GM19455 (cell line): ENCODE results near the gene NTF4.
"Not testable (repeated sequence)": the region's sequence is repeated elsewhere in the genome, so short reads cannot be mapped to it uniquely, and the experiment has no call there.

ENCODE experiments used
- ATAC-seq: cut with Tn5 transposase; IDR thresholded peaks from one replicate; pipeline ENCODE4 v1.9.1; 2021; ENCODE audit not compliant: unreplicated experiment

The NTF4 gene

GRCh38 chr19:49057636-49058234, 6.9 kb downstream of the NTF4 start, which contains the start of gene CGB7:
Gene CGB7, minus strand, starts transcription at chr19:49057749. Its CDS starts 2,374 bp downstream, at chr19:49055375.
- no peak for ATAC-seq

- not testable (repeated sequence) for ATAC-seq
Measured at GRCh38 chr19:49056902-49057596, 7.6 kb downstream of the NTF4 start.

GRCh38 chr19:49056101-49056901, 8.3 kb downstream of the NTF4 start:
- ATAC-seq: no peak

GRCh38 chr19:49050376-49051033, 14.1 kb downstream of the NTF4 start:
- ATAC-seq: not testable (repeated sequence)

GRCh38 chr19:49049834-49050233, 14.8 kb downstream of the NTF4 start:
- ATAC-seq: not testable (repeated sequence)

GRCh38 chr19:49049011-49049410, 15.6 kb downstream of the NTF4 start, which contains the start of gene CGB8:
Gene CGB8, minus strand, starts transcription at chr19:49049111. Its CDS starts 372 bp downstream, at chr19:49048739.
- ATAC-seq: not testable (repeated sequence)

- not testable (repeated sequence) for ATAC-seq
Measured at GRCh38 chr19:49043548-49043947, 21.1 kb downstream of the NTF4 start, which contains the start of gene CGB5. Gene CGB5, plus strand, starts transcription at chr19:49043848. Its CDS starts 362 bp downstream, at chr19:49044210.

- not testable (repeated sequence) for ATAC-seq
Measured at GRCh38 chr19:49042666-49043065, 22.0 kb downstream of the NTF4 start.

- ATAC-seq: no peak
Measured at GRCh38 chr19:49042177-49042576, 22.4 kb downstream of the NTF4 start.

GRCh38 chr19:49039736-49040135, 24.9 kb downstream of the NTF4 start:
- not testable (repeated sequence) for ATAC-seq

GRCh38 chr19:49038557-49039276, 25.9 kb downstream of the NTF4 start:
- ATAC-seq: not testable (repeated sequence)

GRCh38 chr19:49038111-49038510, 26.5 kb downstream of the NTF4 start:
- ATAC-seq: not testable (repeated sequence)

GRCh38 chr19:49036815-49037214, 27.8 kb downstream of the NTF4 start, which contains the start of gene CGB1:
Gene CGB1, minus strand, starts transcription at chr19:49036895. Its CDS starts 184 bp downstream, at chr19:49036711.
- not testable (repeated sequence) for ATAC-seq

GRCh38 chr19:49031642-49032301, 32.8 kb downstream of the NTF4 start, which contains the start of gene CGB2:
Gene CGB2, plus strand, starts transcription at chr19:49031890. Its CDS starts 206 bp downstream, at chr19:49032096.
- ATAC-seq: not testable (repeated sequence)

- not testable (repeated sequence) for ATAC-seq
Measured at GRCh38 chr19:49030323-49030722, 34.3 kb downstream of the NTF4 start.

- ATAC-seq: not testable (repeated sequence)
Measured at GRCh38 chr19:49029749-49030148, 34.9 kb downstream of the NTF4 start.

GRCh38 chr19:49028686-49029085, 35.9 kb downstream of the NTF4 start:
- ATAC-seq: not testable (repeated sequence)

GRCh38 chr19:49025599-49025998, 39.0 kb downstream of the NTF4 start:
- ATAC-seq: not testable (repeated sequence)

- ATAC-seq: not testable (repeated sequence)
Measured at GRCh38 chr19:49025088-49025487, 39.5 kb downstream of the NTF4 start.
